Panc1 (cell line): ENCODE data around the gene SEZ6L.

Source experiments
- POLR2AphosphoS5 ChIP-seq: IDR thresholded peaks from 2 replicates; pipeline ENCODE4 v1.6.1; 2012; ENCODE audit warnings: mild to moderate bottlenecking, low read depth, low read length, moderate library complexity
- SIN3A ChIP-seq: IDR thresholded peaks from 2 replicates; pipeline ENCODE4 v1.6.1; 2012; ENCODE audit warnings: low read depth, mild to moderate bottlenecking, low read length, moderate library complexity, borderline replicate concordance; ENCODE audit not compliant: insufficient read depth
- TF ChIP-seq, protein P1 (sequence below): fragments of 450-650 bp; IDR thresholded peaks from 2 replicates; pipeline ENCODE4 v1.5.1; 2017; ENCODE audit warnings: mild to moderate bottlenecking
- TF ChIP-seq, protein P2 (sequence below), 2 experiments: IDR thresholded peaks; 2 replicates each; pipeline ENCODE4 v1.6.1; 2011 to 2012; ENCODE audit warnings: low read depth in 2 of 2, control low read depth in 1 of 2, low read length in 1 of 2, mild to moderate bottlenecking in 1 of 2, moderate library complexity in 1 of 2; ENCODE audit not compliant: insufficient read depth in 1 of 2

DNA sequence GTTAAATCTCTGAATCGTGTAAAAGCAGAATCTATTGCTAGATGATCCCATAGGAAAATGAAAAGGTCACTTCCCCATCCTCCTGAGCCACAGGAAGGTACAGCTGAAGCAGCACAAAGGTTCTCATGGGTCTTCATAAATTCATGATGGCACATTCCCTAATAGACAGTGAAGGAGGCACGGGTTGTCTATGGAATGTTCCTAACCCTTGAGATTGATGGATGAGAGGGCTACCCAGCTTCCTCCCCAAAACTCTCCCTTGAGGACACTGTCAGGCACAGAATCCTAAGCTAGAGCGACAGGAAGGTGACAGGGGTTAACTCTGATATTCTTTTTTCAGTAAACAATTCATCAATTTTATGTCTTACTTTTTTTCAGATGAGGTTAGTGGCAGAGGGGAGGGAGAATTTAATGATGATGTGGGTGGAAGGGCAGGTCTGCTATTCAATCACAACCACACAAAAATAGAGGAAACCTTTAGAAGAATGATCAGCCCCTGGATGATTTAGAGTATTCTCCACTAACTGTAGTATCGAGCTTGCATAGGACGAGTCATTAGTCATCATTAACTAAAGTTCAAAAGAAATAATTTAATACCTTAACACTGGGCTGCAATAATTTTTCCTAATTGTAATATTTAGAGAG, 33.1 kb downstream of the SEZ6L start:
- TF ChIP-seq, protein P1, sequence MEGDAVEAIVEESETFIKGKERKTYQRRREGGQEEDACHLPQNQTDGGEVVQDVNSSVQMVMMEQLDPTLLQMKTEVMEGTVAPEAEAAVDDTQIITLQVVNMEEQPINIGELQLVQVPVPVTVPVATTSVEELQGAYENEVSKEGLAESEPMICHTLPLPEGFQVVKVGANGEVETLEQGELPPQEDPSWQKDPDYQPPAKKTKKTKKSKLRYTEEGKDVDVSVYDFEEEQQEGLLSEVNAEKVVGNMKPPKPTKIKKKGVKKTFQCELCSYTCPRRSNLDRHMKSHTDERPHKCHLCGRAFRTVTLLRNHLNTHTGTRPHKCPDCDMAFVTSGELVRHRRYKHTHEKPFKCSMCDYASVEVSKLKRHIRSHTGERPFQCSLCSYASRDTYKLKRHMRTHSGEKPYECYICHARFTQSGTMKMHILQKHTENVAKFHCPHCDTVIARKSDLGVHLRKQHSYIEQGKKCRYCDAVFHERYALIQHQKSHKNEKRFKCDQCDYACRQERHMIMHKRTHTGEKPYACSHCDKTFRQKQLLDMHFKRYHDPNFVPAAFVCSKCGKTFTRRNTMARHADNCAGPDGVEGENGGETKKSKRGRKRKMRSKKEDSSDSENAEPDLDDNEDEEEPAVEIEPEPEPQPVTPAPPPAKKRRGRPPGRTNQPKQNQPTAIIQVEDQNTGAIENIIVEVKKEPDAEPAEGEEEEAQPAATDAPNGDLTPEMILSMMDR = no peak
- TF ChIP-seq, protein P2, sequence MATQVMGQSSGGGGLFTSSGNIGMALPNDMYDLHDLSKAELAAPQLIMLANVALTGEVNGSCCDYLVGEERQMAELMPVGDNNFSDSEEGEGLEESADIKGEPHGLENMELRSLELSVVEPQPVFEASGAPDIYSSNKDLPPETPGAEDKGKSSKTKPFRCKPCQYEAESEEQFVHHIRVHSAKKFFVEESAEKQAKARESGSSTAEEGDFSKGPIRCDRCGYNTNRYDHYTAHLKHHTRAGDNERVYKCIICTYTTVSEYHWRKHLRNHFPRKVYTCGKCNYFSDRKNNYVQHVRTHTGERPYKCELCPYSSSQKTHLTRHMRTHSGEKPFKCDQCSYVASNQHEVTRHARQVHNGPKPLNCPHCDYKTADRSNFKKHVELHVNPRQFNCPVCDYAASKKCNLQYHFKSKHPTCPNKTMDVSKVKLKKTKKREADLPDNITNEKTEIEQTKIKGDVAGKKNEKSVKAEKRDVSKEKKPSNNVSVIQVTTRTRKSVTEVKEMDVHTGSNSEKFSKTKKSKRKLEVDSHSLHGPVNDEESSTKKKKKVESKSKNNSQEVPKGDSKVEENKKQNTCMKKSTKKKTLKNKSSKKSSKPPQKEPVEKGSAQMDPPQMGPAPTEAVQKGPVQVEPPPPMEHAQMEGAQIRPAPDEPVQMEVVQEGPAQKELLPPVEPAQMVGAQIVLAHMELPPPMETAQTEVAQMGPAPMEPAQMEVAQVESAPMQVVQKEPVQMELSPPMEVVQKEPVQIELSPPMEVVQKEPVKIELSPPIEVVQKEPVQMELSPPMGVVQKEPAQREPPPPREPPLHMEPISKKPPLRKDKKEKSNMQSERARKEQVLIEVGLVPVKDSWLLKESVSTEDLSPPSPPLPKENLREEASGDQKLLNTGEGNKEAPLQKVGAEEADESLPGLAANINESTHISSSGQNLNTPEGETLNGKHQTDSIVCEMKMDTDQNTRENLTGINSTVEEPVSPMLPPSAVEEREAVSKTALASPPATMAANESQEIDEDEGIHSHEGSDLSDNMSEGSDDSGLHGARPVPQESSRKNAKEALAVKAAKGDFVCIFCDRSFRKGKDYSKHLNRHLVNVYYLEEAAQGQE (IDR thresholded peaks at IDR 0.05; ENCODE audit: insufficient read depth in 1 of 2, low read depth in 2 of 2, low read length in 1 of 2) = no peak
- no peak for TF ChIP-seq SIN3A
- TF ChIP-seq POLR2AphosphoS5 = no peak
